ENCODE measurements around the gene CCNE1. TPM values are rescaled to one million over a fixed set of nuclear protein-coding genes. Genes with fewer than 3 reads are reported as not detected.

CCNE1 gene
- total RNA-seq, 1 experiment from 2014 or later: 12.0 TPM

- intact Hi-C loops (cut with micrococcal nuclease; ENCODE audit: unreplicated experiment): no loop called here
- H3K9me3 ChIP-seq (ENCODE audit: low read depth, low read length, poor library complexity, severe bottlenecking): no peaks in the 10 kb centered on the region
- ChIA-PET CTCF (no interaction called here), POLR2A (ENCODE audit: low non-redundant PET) (no interaction called here)
- no peaks in the 10 kb centered on the region for H3K4me1 ChIP-seq (ENCODE audit: insufficient read depth, low read length, poor library complexity, severe bottlenecking)
- H3K36me3 ChIP-seq (ENCODE audit: insufficient read depth, low read length, poor library complexity, severe bottlenecking): no peaks in the 10 kb centered on the region
- no peak for DNase-seq (ENCODE audit: low spot score)
- no peak overlapping the region for H3K27ac ChIP-seq (ENCODE audit: low read depth, low read length, poor library complexity, severe bottlenecking)
- peaks cover 7% of the 10 kb centered on the region for H3K27me3 ChIP-seq (replicated peaks; ENCODE audit: insufficient read depth, low read depth, low read length, poor library complexity)
- no peak for TF ChIP-seq EZH2 (IDR thresholded peaks at IDR 0.05; ENCODE audit: borderline replicate concordance, low read depth, low read length, poor library complexity, severe bottlenecking)
- TF ChIP-seq, protein P1, sequence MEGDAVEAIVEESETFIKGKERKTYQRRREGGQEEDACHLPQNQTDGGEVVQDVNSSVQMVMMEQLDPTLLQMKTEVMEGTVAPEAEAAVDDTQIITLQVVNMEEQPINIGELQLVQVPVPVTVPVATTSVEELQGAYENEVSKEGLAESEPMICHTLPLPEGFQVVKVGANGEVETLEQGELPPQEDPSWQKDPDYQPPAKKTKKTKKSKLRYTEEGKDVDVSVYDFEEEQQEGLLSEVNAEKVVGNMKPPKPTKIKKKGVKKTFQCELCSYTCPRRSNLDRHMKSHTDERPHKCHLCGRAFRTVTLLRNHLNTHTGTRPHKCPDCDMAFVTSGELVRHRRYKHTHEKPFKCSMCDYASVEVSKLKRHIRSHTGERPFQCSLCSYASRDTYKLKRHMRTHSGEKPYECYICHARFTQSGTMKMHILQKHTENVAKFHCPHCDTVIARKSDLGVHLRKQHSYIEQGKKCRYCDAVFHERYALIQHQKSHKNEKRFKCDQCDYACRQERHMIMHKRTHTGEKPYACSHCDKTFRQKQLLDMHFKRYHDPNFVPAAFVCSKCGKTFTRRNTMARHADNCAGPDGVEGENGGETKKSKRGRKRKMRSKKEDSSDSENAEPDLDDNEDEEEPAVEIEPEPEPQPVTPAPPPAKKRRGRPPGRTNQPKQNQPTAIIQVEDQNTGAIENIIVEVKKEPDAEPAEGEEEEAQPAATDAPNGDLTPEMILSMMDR (conservative IDR thresholded peaks at IDR 0.05; ENCODE audit: low read depth, low read length): no peak
- BruUV-seq (replicated peaks): no TSS peak
- H3K4me3 ChIP-seq (ENCODE audit: low read depth, low read length, poor library complexity, severe bottlenecking): no peak overlapping the region
These were observed 19.3 kb downstream of the CCNE1 start for GRCh38 chr19:29831041-29831548.

DNA sequence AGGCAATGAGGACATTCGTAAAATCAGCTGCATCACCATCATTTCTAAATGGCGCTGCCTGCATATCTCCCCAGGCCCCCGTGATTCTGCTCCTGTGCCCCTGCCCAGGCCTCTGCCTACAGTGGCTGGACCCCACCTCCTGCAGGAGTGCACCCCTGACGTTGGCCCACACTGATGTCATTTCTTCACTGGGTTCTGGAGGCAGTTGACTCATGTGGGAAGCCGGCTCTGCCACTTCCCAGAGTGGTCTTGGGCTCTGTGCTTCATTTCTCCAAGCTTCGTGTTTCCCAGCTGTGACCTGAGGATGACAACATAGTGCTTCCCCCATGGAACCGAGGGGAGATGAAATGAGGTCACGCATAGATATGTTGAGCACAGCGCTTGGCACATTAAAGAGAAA lies 19.9 kb downstream of the CCNE1 start:
- no peak overlapping the region for H3K4me3 ChIP-seq (ENCODE audit: low read depth, low read length, poor library complexity, severe bottlenecking)
- intact Hi-C loops (cut with micrococcal nuclease; ENCODE audit: unreplicated experiment): no loop called here
- H3K36me3 ChIP-seq (ENCODE audit: insufficient read depth, low read length, poor library complexity, severe bottlenecking): no peaks in the 10 kb centered on the region
- H3K4me1 ChIP-seq (ENCODE audit: insufficient read depth, low read length, poor library complexity, severe bottlenecking): no peaks in the 10 kb centered on the region
- ChIA-PET CTCF (no interaction called here), POLR2A (ENCODE audit: low non-redundant PET) (no interaction called here)
- no peak for DNase-seq (ENCODE audit: low spot score)
- peaks cover 7% of the 10 kb centered on the region for H3K27me3 ChIP-seq (replicated peaks; ENCODE audit: insufficient read depth, low read depth, low read length, poor library complexity)
- TF ChIP-seq EZH2 (IDR thresholded peaks at IDR 0.05; ENCODE audit: borderline replicate concordance, low read depth, low read length, poor library complexity, severe bottlenecking): no peak
- TF ChIP-seq, protein P1 (conservative IDR thresholded peaks at IDR 0.05; ENCODE audit: low read depth, low read length): no peak
- BruUV-seq (replicated peaks): no TSS peak
- H3K9me3 ChIP-seq (ENCODE audit: low read depth, low read length, poor library complexity, severe bottlenecking): no peaks in the 10 kb centered on the region
- no peak overlapping the region for H3K27ac ChIP-seq (ENCODE audit: low read depth, low read length, poor library complexity, severe bottlenecking)

GRCh38 chr19:29832801-29833200 lies 21.0 kb downstream of the CCNE1 start:
- intact Hi-C loops (cut with micrococcal nuclease; ENCODE audit: unreplicated experiment): no loop called here
- BruUV-seq (replicated peaks): no TSS peak
- Histone ChIP-seq H3K4me3 (ENCODE audit: low read depth, low read length, poor library complexity, severe bottlenecking) (no peak overlapping the region), H3K9me3 (ENCODE audit: low read depth, low read length, poor library complexity, severe bottlenecking) (no peaks in the 10 kb centered on the region), H3K27me3 (replicated peaks; ENCODE audit: insufficient read depth, low read depth, low read length, poor library complexity) (peaks cover 7% of the 10 kb centered on the region), H3K36me3 (ENCODE audit: insufficient read depth, low read length, poor library complexity, severe bottlenecking) (no peaks in the 10 kb centered on the region), H3K4me1 (ENCODE audit: insufficient read depth, low read length, poor library complexity, severe bottlenecking) (no peaks in the 10 kb centered on the region), H3K27ac (ENCODE audit: low read depth, low read length, poor library complexity, severe bottlenecking) (no peak overlapping the region)
- DNase-seq (ENCODE audit: low spot score): no peak
- ChIA-PET POLR2A (ENCODE audit: low non-redundant PET) (no interaction called here), CTCF (interaction anchor here (0.7 kb wide), 1 partner anchor 109 kb away, joined by 9 read pairs; the partner anchor contains the start of gene URI1)
- TF ChIP-seq EZH2 (IDR thresholded peaks at IDR 0.05; ENCODE audit: borderline replicate concordance, low read depth, low read length, poor library complexity, severe bottlenecking): no peak
- TF ChIP-seq, protein P1 (conservative IDR thresholded peaks at IDR 0.05; ENCODE audit: low read depth, low read length): no peak

All from A673 (cell line).